ENCODE measurements around the gene ANKLE1. TPM values are rescaled to one million over a fixed set of nuclear protein-coding genes. Genes with fewer than 3 reads are reported as not detected.

The ANKLE1 gene
- total and polyA plus RNA-seq, 5 donors, result 0.11 to 0.53 (median 0.20) TPM

DNA sequence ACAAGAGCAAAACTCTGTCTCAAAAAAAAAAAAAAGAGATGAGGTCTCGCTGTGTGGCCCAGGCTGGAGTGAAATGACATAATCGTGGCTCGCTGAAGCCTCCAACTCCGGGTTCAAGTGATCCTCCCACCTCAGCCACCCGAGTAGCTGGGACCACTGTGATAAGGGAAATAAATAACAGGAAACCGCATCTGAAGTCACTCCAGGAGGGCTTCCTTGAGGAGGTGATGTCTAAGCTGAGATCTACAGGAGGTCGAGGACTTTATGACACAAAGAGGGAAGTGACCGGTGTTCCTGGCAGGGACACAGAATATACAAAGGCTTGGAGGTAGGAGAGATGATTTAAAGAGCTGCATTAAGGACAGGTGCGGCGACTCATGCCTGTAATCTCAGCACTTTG, 27.1 kb upstream of the ANKLE1 start:
- intact Hi-C loops (cut with DNase I), result no loop called here

DNA sequence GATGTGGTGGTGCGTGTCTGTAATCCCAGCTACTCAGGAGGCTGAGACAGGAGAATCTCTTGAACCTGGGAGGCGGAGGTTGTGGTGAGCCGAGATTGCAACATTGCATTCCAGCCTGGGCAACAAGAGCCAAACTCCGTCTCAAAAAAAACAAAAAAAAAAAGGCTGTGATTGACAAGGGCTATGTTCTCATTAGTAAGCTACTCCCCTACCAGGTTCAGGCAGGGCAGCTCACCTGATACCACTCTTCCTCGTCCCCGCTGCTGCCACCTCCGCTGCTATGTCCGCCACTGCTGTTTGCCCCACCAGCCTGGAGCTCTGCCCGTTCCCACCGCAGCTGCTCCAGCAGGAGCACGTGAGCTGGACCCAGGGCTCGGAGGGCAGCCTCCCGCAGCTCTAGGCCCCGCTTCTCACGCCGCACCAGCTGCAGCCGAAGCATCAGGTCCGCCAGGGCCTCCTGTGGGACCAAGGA, 26.5 kb upstream of the ANKLE1 start:
- intact Hi-C loops (cut with DNase I), result no loop called here
- peak in 1 of 3 donors; percentile 37 for DNase-seq
- Histone ChIP-seq H3K4me1 (ENCODE audit: control insufficient read depth, insufficient read depth, low read length) (no peaks in the 10 kb centered on the region), H3K27ac (ENCODE audit: low read length) (no peak overlapping the region), H3K27me3 (ENCODE audit: control insufficient read depth, insufficient read depth) (no peaks in the 10 kb centered on the region), H3K9me3 (ENCODE audit: control insufficient read depth, low read length) (no peaks in the 10 kb centered on the region), H3K4me3 (ENCODE audit: low read length) (no peak overlapping the region)
- ATAC-seq, result no peak
- WGBS, result 73% methylated on average over 18 of the region's 18 CpGs

More for the DNA sequence above, 27.1 kb upstream of the ANKLE1 start:
- DNase-seq (peak in 1 of 3 donors; percentile 13), ATAC-seq (no peak)
- Histone ChIP-seq H3K27me3 (ENCODE audit: control insufficient read depth, insufficient read depth) (no peaks in the 10 kb centered on the region), H3K4me1 (ENCODE audit: control insufficient read depth, insufficient read depth, low read length) (no peaks in the 10 kb centered on the region), H3K27ac (ENCODE audit: low read length) (no peak overlapping the region), H3K9me3 (ENCODE audit: control insufficient read depth, low read length) (no peaks in the 10 kb centered on the region), H3K4me3 (ENCODE audit: low read length) (no peak overlapping the region)
- WGBS, result 78% methylated on average over 10 of the region's 10 CpGs

DNA sequence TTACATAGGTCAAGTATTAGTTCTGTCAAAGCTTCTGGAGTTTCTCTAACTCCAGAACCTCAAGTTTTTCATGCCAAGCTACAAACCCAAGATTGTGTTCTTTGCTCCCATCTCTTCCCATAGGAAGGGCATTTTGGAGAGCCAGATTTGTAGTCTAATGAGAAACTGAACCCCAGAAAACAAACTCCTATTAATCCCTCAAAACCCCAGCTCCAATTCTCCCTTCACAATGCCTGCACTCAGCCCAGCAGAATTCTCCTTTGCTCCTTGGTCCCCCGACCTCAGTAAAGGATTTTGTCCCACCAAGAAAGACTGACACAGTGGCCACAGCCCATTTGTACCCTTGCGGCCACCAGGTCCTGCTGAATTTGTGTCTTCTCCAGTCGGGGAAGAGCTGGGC, 25.6 kb upstream of the ANKLE1 start:
- 85% methylated on average over 3 of the region's 3 CpGs for WGBS
- ATAC-seq, result no peak
- H3K4me1 ChIP-seq (ENCODE audit: control insufficient read depth, insufficient read depth, low read length), result no peaks in the 10 kb centered on the region
- H3K27ac ChIP-seq (ENCODE audit: low read length), result no peak overlapping the region
- no peaks in the 10 kb centered on the region for H3K27me3 ChIP-seq (ENCODE audit: control insufficient read depth, insufficient read depth)
- no peak for DNase-seq
- intact Hi-C loops (cut with DNase I), result no loop called here
- no peaks in the 10 kb centered on the region for H3K9me3 ChIP-seq (ENCODE audit: control insufficient read depth, low read length)
- H3K4me3 ChIP-seq (ENCODE audit: low read length), result no peak overlapping the region

DNA sequence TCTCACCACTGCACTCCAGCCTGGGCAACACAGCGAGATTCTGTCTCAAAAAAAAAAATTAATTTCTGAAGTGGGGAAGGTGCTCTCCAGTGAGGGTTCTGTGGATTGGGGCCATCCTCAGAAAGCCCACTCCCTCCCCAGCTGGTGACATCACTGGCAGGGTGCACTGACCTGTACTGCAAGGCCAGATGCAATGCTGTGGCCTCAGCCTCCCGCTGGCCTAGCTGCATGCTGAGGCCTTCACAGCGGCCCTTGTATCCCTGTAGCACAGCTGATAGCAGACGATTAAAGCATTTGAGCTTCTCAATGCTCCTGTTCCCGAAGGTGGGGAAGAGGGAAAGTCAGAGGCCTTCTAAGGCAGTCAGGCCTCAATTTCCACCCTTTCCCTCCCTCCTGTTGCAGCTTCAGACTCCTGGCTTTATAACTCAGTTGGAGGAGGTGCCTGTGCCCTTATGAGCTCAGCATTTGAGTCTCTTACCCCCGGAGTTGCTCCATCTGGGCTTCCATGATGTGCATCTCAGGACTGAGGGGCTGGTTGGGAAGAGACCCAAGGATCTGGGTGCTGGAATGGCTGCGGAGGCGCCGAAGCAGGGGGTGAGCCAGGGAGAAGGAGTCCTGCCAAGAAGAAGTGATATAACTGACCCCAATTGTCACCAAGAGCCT, 22.5 kb upstream of the ANKLE1 start:
- DNase-seq, result peak in 1 of 3 donors; percentile 16
- no peaks in the 10 kb centered on the region for H3K9me3 ChIP-seq (ENCODE audit: control insufficient read depth, low read length)
- no peaks in the 10 kb centered on the region for H3K27me3 ChIP-seq (ENCODE audit: control insufficient read depth, insufficient read depth)
- H3K4me3 ChIP-seq (ENCODE audit: low read length), result no peak overlapping the region
- ATAC-seq, result no peak
- intact Hi-C loops (cut with DNase I), result no loop called here
- H3K27ac ChIP-seq (ENCODE audit: low read length), result no peak overlapping the region
- no peaks in the 10 kb centered on the region for H3K4me1 ChIP-seq (ENCODE audit: control insufficient read depth, insufficient read depth, low read length)
- 91% methylated on average over 9 of the region's 9 CpGs for WGBS

DNA sequence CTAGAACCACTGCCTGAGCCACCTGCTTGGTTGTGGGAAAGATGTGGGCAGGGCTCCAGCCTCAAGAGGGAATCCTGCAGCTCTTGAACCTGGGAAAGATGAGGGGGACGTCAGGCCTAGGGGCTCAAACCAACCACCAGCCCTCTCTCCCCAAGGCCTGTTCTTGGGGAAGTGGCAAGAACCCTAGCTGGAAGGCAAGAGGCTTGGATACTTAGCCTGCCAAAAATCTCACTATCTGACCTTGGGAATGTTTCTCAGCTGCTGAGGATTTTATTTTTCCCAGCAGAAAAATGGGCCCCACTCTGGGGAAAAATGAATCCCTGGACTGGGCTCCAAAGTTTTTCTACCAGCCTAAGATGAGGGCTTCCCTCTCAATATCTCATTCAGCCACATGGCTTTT, 21.8 kb upstream of the ANKLE1 start:
- 53% methylated on average over 1 of the region's 1 CpG for WGBS
- Histone ChIP-seq H3K4me1 (ENCODE audit: control insufficient read depth, insufficient read depth, low read length) (no peaks in the 10 kb centered on the region), H3K27ac (ENCODE audit: low read length) (no peak overlapping the region), H3K27me3 (ENCODE audit: control insufficient read depth, insufficient read depth) (no peaks in the 10 kb centered on the region), H3K4me3 (ENCODE audit: low read length) (no peak overlapping the region), H3K9me3 (ENCODE audit: control insufficient read depth, low read length) (no peaks in the 10 kb centered on the region)
- DNase-seq (peak in 1 of 3 donors; percentile 10), ATAC-seq (no peak)
- intact Hi-C loops (cut with DNase I), result no loop called here

DNA sequence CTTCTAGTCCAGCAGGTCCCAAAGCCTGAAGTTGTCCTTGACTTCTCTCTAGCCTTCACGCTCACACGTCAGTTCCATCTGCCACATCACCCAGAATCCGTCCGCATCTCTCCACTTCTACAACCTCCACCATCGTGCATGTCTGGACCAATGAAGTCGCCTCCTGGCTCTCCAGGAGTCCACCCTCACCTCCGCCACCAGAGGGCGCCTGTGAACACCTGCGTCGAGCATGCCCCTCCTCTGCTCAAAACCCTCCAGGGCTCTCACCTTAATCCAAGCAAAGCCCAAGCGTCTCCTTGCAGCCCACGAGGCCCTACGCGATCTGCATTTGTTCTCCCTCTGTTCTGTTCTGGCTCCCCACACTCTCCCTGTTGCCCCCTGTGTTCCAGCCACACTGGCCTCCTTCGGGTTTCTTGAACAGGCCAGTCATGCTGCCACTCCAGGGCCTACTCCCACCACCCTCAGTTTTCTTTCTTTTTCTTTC, 20.8 kb upstream of the ANKLE1 start:
- Histone ChIP-seq H3K9me3 (ENCODE audit: control insufficient read depth, low read length) (no peaks in the 10 kb centered on the region), H3K27ac (ENCODE audit: low read length) (no peak overlapping the region), H3K4me1 (ENCODE audit: control insufficient read depth, insufficient read depth, low read length) (no peaks in the 10 kb centered on the region), H3K4me3 (ENCODE audit: low read length) (no peak overlapping the region), H3K27me3 (ENCODE audit: control insufficient read depth, insufficient read depth) (no peaks in the 10 kb centered on the region)
- ATAC-seq, result peak; percentile 74 to 81
- 25% methylated on average over 15 of the region's 15 CpGs for WGBS
- intact Hi-C loops (cut with DNase I), result no loop called here
- DNase-seq, result peak; percentile 80 to 91 (median 89)

DNA sequence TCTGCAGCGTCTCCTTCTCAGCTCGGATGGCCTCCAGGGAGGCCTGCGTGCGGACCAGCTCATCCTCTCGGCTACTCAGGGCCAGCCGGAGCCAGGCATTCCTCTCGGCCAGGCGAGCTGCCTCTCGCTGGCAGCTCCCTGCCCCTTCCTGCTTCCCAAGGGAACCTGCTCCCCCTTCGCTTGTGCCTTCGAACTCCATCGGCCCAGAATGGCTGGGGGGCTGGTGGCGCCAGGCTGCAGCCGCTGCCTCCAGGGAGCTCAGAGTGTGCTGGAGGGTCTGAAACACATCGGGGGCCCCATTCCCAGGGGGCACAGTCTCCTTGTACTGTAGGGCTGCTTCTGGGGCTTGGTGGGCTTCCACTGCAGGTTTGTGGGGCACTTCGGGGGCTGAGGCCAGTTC, 19.1 kb upstream of the ANKLE1 start:
- Histone ChIP-seq H3K4me1 (ENCODE audit: control insufficient read depth, insufficient read depth, low read length) (no peaks in the 10 kb centered on the region), H3K27ac (ENCODE audit: low read length) (no peak overlapping the region), H3K4me3 (ENCODE audit: low read length) (peak overlapping the region; percentile 22), H3K27me3 (ENCODE audit: control insufficient read depth, insufficient read depth) (no peaks in the 10 kb centered on the region), H3K9me3 (ENCODE audit: control insufficient read depth, low read length) (no peaks in the 10 kb centered on the region)
- ATAC-seq, result no peak
- peak in 1 of 3 donors; percentile 45 for DNase-seq
- WGBS, result 49% methylated on average over 16 of the region's 16 CpGs
- intact Hi-C loops (cut with DNase I), result no loop called here

DNA sequence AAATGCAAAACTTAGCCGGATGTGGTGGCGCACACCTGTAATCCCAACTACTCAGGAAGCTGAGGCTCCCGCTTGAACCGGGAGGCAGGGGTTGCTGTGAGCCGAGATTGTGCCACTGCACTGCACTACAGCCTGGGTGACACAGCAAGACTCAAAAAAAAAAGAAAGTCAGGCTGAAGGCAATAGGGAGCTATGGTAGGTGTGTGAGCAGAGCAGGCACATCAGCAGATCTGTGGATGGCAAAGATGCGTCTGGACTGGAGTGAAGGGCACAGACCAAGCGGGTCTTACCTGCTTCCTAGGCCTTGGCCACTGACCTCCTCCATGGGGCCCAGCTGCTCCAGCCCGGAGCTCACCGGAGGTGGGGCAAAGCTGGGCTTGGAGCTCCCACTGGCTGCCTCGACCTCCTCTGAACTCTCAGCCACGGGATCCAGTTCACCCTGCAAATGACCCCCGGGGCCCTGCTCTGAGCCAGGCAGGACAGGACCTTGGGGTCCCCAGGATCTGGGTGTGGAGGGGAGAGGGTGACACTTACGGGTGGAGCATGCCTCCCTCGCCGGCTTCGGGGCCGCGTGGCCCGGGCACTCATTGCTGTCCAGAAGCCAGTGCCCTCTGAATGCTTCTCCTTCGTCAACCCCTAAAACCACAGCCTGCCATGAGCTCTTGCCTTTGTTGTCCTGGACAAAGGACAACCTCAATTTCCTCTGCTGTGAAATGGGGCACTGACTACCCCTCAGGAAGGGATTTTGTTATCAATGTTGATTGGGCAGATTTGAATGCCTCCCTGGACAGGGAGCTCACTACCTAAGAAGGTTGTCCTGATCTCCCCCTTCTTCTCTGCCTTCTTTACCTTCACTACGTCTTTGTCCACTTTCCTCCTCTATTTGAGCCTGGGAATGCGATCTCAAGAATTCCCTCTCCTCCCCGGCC, 17.7 kb upstream of the ANKLE1 start:
- DNase-seq (peak in 1 of 3 donors; percentile 46), ATAC-seq (no peak)
- Histone ChIP-seq H3K4me1 (ENCODE audit: control insufficient read depth, insufficient read depth, low read length) (peaks cover 4% of the 10 kb centered on the region), H3K27ac (ENCODE audit: low read length) (peak overlapping the region; percentile 86), H3K27me3 (ENCODE audit: control insufficient read depth, insufficient read depth) (no peaks in the 10 kb centered on the region), H3K9me3 (ENCODE audit: control insufficient read depth, low read length) (no peaks in the 10 kb centered on the region), H3K4me3 (ENCODE audit: low read length) (peak overlapping the region; percentile 53)
- 65% methylated on average over 23 of the region's 23 CpGs for WGBS
- intact Hi-C loops (cut with DNase I), result no loop called here

DNA sequence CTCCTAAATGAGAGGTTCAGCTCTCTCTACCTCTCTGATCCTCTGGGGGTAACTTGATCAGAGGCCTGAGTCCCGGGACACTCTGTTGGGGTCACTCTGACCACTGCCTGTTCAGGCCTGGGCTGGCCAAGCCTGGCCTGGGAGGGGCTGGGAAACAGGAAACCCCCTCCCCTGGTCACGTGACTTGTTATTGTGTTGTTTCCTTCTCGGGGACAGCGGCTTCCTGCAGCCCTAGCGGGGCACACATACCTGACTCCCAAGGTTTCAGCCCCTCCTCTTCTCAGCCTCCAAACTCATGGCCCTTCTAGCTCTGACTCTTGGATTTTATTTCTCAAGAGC, 17.1 kb upstream of the ANKLE1 start, which contains the start of gene USHBP1:
Gene USHBP1 (minus strand): TSS at position 105 of the 339 bp plus-strand sequence. CDS start 446 bp downstream, outside the sequence.
- Histone ChIP-seq H3K4me3 (ENCODE audit: low read length) (peak within 1 kb of the TSS; percentile 53), H3K27me3 (ENCODE audit: control insufficient read depth, insufficient read depth) (no peaks in the 10 kb centered on the region), H3K9me3 (ENCODE audit: control insufficient read depth, low read length) (no peaks in the 10 kb centered on the region), H3K27ac (ENCODE audit: low read length) (peak within 1 kb of the TSS; percentile 86), H3K4me1 (ENCODE audit: control insufficient read depth, insufficient read depth, low read length) (peaks cover 4% of the 10 kb centered on the region)
- ATAC-seq (peak; percentile 10 to 48), DNase-seq (peak; percentile 64 to 81 (median 78))
- WGBS, result 29% methylated on average over 5 of the region's 5 CpGs
- intact Hi-C loops (cut with DNase I), result no loop called here

DNA sequence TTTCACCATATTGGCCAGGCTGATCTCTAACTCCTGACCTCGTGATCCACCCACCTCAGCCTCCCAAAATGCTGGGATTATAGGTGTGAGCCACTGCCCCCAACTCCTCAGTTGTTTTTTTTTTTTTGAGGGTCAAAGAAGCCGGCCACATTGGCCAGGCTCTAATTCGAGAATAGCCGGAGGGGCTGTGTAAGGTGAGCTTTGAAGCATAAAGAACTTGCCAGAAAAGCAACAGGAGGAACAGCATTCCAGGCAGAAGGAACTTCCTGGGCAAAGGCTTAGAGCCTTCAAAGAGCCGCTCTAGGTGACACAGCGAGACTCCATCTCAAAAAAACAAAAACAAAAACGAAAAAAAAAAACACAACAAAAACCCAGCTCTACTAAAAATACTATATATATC, 15.7 kb upstream of the ANKLE1 start:
- H3K4me3 ChIP-seq (ENCODE audit: low read length), result no peak overlapping the region
- 93% methylated on average over 7 of the region's 7 CpGs for WGBS
- H3K9me3 ChIP-seq (ENCODE audit: control insufficient read depth, low read length), result no peaks in the 10 kb centered on the region
- no peak for ATAC-seq
- DNase-seq, result no peak
- H3K27ac ChIP-seq (ENCODE audit: low read length), result no peak overlapping the region
- peaks cover 4% of the 10 kb centered on the region for H3K4me1 ChIP-seq (ENCODE audit: control insufficient read depth, insufficient read depth, low read length)
- no peaks in the 10 kb centered on the region for H3K27me3 ChIP-seq (ENCODE audit: control insufficient read depth, insufficient read depth)
- intact Hi-C loops (cut with DNase I), result no loop called here

DNA sequence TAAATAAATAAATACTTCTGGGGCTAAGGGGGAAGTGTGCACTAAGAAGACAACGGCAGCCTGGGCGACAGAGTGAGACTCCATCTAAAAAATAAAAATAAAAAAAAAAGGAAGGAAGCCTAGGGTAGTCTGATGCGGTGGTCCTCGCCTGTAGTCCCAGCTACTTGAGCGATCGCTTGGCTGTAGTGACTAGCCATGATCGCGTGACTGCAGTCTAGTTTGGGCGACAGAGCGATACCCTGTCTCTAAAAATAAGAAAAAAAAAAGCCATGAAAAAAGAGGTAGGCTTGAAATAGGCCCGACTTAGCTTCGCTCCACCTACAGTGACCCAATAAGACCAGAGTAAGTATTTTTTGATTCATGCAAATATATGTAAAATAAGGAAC, 15.1 kb upstream of the ANKLE1 start:
- Histone ChIP-seq H3K4me1 (ENCODE audit: control insufficient read depth, insufficient read depth, low read length) (peaks cover 4% of the 10 kb centered on the region), H3K4me3 (ENCODE audit: low read length) (no peak overlapping the region), H3K9me3 (ENCODE audit: control insufficient read depth, low read length) (no peaks in the 10 kb centered on the region), H3K27me3 (ENCODE audit: control insufficient read depth, insufficient read depth) (no peaks in the 10 kb centered on the region), H3K27ac (ENCODE audit: low read length) (no peak overlapping the region)
- ATAC-seq (no peak), DNase-seq (no peak)
- 72% methylated on average over 12 of the region's 12 CpGs for WGBS
- intact Hi-C loops (cut with DNase I), result no loop called here
